Stimulated activated CD8-positive, alpha-beta memory T cell treated with anti-CD3 and anti-CD28 coated beads, Interleukin-7, amount 100 ng/mL, for 48 hours (primary cell): ENCODE measurements around the gene AQP7.
"Not testable (repeated sequence)": the region's sequence is repeated elsewhere in the genome, so short reads cannot be mapped to it uniquely, and the experiment has no call there.

Source experiments
- DNase-seq, 2 donors: peaks; one replicate each; pipeline ENCODE4 v3.0.0-alpha.2; 2020; ENCODE audit warnings: low read depth in 1 of 2; ENCODE audit errors: extremely low read depth in 1 of 2

AQP7 gene

GRCh38 chr9:33399047-33399446 is 3.3 kb downstream of the AQP7 start:
- DNase-seq: not testable (repeated sequence)

- not testable (repeated sequence) for DNase-seq
These were observed 4.6 kb downstream of the AQP7 start for GRCh38 chr9:33397801-33398200.

- DNase-seq: not testable (repeated sequence)
These were observed 7.0 kb downstream of the AQP7 start for GRCh38 chr9:33395159-33395879.

GRCh38 chr9:33393986-33394385 is 8.4 kb downstream of the AQP7 start:
- not testable (repeated sequence) for DNase-seq

- no peak for DNase-seq
These were observed 8.8 kb downstream of the AQP7 start for GRCh38 chr9:33393581-33393980.

- DNase-seq: not testable (repeated sequence)
These were observed 9.8 kb downstream of the AQP7 start for GRCh38 chr9:33392591-33393021.

- not testable (repeated sequence) for DNase-seq
These were observed 11.1 kb downstream of the AQP7 start for GRCh38 chr9:33391111-33391771.

- no peak for DNase-seq
These were observed 14.0 kb downstream of the AQP7 start for GRCh38 chr9:33388110-33388994.

GRCh38 chr9:33386998-33387397 is 15.4 kb downstream of the AQP7 start:
- DNase-seq: not testable (repeated sequence)

GRCh38 chr9:33386641-33386996 is 15.7 kb downstream of the AQP7 start:
- DNase-seq: not testable (repeated sequence)

GRCh38 chr9:33385979-33386640 is 16.3 kb downstream of the AQP7 start:
- DNase-seq: not testable (repeated sequence)

- DNase-seq: not testable (repeated sequence)
These were observed 16.8 kb downstream of the AQP7 start for GRCh38 chr9:33385536-33385935.

- not testable (repeated sequence) for DNase-seq
These were observed 19.0 kb downstream of the AQP7 start for GRCh38 chr9:33383396-33383795.

GRCh38 chr9:33382397-33382796 is 20.0 kb downstream of the AQP7 start:
- not testable (repeated sequence) for DNase-seq

GRCh38 chr9:33381231-33381791 is 21.1 kb downstream of the AQP7 start:
- no peak for DNase-seq

GRCh38 chr9:33380390-33381094 is 21.8 kb downstream of the AQP7 start:
- DNase-seq: no peak

- DNase-seq: no peak
These were observed 22.5 kb downstream of the AQP7 start for GRCh38 chr9:33379666-33380389.

GRCh38 chr9:33378121-33378795 is 24.1 kb downstream of the AQP7 start:
- no peak for DNase-seq
